ENCODE data around the gene CSDE1.
"Not testable (repeated sequence)": the region's sequence is repeated elsewhere in the genome, so short reads cannot be mapped to it uniquely, and the experiment has no call there.

The CSDE1 gene

DNA sequence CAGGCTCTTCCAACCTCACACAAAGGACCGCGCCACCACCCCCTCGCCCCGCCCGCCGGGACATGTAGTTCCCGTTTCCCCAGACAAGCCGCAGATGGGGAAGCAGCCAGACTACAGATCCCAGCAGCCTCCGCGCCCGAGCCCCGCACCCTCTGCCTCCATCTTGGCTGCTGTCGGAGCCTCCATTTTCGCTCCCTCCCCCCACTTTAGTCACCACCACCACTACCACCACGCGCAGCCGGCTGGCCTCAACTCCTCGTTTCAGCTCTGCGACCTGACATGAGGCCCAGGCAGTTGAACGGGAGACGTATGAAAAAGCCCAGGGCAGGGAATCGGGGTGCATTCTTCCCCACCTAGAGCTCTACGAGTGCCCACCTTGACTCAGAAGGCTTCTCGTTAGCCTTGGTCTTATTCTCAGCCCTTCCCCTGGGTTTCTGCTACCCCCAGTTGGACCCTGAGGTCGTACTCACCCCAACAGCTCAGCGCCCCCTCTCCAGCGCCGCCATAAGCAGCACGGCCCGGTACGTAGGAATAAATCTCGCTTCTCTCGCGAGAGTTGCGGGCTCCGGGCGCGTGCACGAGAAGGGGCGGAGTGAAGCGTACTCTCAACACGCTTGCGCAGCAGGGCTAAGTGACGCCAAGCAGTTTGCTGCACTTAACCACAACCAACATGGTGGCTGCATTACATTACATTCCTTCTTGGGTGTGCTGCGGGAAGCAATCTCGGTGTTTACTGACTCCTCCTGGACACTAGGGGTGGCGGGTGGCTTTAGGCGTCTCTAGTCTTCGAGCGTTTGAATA is at the start of gene CSDE1:
TSS of gene CSDE1 (minus strand) at position 530 of the 801 bp plus-strand sequence. CDS start 18,094 bp downstream, outside the sequence.
- DNase-seq: peak; percentile 99

DNA sequence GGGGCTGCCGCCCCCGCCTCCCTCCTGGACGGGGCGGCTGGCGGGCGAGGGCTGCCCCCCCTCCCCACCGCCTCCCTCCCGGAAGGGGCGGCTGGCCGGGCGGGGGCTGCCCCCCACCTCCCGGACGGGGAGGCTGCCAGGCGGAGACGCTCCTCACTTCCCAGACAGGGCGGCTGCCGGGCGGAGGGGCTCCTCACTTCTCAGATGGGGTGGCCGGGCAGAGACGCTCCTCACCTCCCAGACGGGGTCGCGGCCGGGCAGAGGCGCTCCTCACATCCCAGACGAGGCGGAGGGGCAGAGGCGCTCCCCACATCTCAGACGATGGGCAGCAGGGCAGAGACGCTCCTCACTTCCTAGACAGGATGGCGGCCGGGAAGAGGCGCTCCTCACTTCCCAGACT is 46.7 kb upstream of the CSDE1 start:
- DNase-seq: not testable (repeated sequence)

DNA sequence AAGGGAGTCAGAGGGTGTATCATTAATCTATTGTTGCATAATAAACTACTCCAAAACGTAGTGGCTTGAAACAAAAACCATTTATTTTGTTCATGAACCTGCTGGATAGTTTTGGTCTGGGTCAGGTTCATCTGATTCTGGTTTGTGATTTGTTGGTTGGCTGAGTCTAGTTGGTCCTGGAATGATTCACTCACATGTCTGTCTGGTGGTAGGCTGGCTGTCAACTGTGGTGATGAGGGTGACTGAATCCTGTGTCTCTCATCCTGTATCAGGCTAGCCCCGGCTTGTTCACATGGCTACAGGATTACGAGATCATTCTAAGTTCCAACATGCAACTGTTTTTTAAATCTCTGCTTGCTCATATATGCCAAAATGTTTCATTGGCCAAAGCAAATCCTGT is 45.2 kb upstream of the CSDE1 start:
- no peak for DNase-seq

DNA sequence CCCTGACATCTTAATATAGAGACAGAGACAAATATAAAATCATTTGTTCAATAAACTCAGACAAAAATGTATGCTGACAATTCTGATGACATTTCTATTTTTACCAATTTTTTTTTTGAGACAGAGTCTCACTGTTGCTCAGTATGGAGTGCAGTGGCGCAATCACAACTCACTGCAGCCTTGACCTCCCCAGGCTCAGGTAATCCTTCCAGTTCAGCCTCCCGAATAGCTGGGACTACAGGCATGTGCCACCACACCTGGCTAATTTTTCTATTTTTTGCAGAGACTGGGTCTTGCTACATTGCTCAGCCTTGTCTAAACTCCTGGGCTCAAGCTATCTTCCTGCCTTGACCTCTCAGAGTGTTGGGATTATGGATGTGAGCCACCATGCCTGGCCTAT is 36.3 kb upstream of the CSDE1 start:
- no peak for DNase-seq

DNA sequence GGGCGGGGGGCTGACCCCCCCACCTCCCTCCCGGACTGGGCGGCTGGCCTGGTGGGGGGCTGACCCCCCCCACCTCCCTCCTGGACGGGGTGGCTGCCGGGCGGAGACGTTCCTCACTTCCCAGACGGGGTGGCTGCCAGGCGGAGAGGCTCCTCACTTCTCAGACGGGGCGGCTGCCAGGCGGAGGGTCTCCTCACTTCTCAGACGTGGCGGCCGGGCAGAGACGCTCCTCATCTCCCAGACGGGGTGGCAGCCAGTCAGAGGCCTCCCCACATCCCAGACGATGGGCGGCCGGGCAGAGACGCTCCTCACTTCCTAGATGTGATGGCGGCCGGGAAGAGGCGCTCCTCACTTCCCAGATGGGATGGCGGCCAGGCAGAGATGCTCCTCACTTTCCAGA is 32.8 kb upstream of the CSDE1 start:
- DNase-seq: not testable (repeated sequence)

DNA sequence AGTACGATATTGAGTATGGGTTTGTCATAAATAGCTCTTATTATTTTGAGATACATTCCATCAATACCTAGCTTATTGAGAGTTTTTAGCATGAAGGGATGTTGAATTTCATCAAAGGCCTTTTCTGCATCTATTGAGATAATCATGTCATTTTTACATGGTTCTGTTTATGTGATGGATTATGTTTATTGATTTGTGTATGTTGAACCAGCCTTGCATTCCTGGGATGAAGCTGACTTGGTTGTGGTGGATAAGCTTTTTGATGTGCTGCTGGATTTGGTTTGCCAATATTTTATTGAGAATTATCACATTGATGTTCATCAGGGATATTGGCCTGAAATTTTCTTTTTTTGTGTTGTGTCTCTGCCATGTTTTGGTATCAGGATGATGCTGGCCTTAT is 28.7 kb upstream of the CSDE1 start:
- DNase-seq: not testable (repeated sequence)

DNA sequence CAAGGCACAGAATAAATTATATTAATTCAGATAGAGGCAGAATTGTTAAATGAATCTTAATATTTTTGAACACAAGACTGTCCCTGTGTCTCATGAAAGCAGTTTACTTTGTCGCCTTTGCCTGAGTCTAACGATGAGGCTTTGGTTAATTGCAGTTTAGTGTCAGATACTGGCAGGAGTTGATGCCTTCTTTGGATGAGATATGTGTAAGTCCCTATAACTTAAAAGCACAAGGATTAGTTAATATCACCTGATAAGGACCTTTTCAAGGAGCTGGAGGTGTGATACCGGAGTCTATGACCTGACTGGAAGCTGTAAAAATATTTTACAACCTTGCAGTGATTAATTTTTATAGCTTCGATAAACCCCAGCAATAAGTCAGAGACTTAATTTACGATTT is 24.7 kb upstream of the CSDE1 start:
- DNase-seq: no peak

DNA sequence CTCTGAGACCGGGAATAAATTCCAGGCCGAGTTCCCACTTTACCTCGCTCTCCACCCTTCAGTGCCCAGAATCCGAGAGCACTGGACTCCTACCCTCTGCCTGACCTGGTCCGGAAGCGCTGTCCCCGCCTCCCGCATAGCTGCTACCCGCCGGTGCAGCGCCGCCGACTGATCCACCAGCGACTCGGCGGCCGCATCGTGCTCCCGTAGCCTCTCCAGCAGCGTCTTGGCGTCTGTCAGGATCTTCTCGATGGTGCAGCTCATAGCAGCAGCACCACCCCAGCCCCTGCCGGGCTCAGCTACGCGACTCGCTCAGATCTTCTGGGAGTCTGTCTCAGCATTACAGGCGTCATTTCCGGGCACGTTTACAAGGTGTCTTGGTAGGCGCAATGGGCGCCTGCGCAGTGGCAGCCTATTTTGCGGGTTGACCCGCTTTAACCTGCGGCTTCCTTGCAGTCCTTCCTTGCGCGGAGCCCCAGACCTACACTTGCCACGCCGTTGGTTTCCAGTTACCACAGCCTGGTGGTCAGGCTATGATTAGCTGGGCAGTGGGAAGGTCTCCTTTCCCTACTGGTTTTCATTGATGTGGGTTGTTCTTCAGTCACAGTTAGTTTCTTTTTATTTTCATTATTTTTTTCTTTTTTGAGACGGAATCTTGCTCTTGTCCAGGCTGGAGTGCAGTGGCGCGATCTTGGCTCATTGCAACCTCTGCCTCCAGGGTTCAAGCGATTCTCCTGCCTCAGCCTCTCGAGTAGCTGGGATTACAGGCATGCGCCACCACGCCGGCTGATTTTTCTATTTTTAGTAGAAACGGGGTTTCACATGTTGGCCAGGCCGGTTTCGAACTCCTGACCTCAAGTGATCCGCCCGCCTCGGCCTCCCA is 22.8 kb upstream of the CSDE1 start, which contains the start of gene SIKE1:
TSS of gene SIKE1 (minus strand) at position 342 of the 883 bp plus-strand sequence. CDS start at position 264, 78 bp downstream.
- peak; percentile 95 for DNase-seq

DNA sequence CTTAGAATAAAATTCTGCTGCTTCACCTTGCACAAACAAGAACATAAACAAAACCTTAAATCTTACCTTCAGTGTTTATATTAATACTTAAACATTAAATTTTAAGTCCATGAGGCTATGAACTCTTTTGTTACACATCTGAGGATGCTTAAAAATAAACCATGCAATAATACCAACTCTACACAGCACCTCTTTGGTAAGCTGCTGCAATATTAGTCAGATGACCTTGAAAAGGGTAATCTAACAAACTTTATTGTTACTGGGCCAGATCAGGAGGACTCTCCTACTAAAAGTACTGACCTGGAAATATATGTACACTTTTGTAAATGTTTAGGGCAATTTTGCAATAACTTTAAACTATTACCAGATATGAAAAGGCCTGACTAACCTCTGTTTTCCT is 21.9 kb upstream of the CSDE1 start:
- no peak for DNase-seq

DNA sequence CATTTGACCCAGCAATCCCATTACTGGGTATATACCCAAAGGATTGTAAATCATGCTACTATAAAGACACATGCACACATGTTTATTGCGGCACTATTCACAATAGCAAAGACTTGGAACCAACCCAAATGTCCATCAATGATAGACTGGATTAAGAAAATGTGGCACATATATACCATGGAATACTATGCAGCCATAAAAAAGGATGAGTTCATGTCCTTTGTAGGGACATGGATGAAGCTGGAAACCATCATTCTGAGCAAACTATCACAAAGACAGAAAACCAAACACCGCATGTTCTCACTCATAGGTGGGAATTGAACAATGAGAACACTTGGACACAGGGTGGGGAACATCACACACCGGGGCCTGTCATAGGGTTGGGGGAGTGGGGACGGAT is 18.9 kb upstream of the CSDE1 start:
- DNase-seq: not testable (repeated sequence)

DNA sequence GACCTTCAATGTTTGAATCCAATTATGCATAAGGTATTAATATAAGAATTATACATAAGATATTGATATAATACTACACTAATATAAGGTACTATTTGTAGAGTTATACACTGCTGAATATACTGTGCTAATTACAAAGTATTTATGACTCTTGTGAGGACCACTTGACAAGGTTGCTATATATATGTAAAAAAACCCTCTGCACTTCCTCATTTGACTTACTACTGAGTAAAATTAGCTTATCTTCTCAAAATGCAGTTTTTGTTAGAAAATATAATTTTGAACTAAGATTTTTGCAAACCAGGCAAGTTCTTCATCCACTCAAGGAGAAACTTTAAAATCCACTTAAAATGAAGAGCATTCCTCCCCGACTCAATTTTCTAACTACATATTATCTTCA is 14.2 kb upstream of the CSDE1 start:
- DNase-seq: no peak

DNA sequence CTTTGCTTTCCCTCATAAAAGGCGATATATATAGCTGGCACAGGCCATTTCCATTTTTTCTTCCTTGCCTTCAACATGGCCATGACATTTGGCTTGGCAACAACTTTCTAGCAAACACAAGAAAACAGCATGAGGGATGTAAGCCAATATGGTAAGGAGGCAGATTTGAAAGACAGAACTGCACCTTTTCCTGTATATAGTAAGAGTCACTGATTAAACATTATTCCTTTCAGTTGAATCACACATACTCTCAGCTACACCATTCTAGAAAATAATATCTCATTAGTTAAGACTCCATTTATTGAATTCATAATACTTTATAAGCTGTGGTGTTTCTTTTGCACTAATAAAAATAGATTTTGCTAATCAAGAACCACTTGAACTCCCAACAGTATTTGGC is 13.2 kb upstream of the CSDE1 start:
- no peak for DNase-seq

DNA sequence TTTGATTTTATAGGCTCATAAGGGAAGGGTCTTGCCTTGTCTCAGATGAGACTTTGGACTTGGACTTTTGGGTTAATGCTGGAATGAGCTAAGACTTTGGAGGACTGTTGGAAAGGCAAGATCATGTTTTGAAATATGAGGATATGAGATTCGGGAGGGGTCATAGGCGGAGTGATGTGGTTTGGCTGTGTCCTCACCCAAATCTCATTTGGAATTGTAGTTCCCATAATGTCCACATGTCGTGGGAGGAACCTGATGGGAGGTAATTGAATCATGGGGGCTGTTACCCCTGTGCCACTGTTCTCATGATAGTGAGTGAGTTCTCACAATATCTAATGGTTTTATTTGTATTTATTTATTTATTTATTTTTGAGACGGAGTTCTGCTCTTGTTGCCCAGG is 6.9 kb upstream of the CSDE1 start:
- no peak for DNase-seq

DNA sequence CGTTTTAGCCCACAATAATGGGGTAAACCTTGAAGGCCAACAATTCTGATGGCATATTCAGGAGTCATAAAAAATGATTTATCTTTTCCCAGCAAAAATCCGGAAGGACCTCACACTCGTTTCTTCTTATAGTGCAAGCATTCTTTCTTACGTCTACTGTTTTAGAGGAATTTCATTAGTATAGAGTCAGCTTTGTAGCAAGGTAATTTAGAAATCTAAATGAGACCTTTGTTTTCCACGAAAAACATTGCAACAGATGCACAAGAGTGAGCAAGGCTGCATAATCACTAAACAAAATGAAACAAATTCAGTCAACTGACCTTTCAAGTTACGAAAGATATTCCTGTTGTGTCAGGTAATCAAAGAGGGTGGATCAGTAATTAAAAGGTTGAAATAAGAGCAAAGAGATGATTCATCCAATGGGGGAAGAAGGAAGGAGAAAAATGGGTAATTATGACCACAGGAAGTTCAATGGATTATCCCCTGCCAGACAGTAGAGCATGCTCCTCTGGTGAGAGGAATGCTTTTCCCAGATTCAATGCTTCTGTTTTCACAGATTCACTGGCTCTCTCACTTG is 560 bp upstream of the CSDE1 start:
- DNase-seq: peak; percentile 38

DNA sequence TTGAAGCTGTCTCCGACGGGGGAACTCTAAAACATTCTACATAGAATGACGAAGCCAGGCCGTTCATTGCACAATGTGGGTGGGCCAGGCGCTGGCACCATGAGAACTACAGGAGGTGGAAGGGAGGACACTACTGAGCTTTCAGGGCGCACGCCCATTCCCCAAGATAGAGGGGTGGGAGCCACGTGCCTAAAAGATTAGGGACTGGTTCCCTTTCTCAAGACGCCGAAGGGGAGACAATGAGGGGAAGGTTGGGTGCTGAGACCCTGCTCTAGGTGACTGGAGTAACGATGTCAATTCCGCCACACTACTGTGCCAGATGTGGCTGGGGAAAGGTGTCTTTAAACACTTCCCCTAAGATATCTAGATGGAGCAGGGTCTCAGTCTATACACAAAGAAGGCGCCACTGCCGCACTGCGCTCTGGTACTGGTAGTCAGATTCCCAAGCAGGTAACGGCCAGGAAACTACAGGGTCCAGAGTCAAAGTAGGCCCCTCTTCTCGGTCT is 782 bp downstream of the CSDE1 start:
- peak; percentile 31 for DNase-seq

DNA sequence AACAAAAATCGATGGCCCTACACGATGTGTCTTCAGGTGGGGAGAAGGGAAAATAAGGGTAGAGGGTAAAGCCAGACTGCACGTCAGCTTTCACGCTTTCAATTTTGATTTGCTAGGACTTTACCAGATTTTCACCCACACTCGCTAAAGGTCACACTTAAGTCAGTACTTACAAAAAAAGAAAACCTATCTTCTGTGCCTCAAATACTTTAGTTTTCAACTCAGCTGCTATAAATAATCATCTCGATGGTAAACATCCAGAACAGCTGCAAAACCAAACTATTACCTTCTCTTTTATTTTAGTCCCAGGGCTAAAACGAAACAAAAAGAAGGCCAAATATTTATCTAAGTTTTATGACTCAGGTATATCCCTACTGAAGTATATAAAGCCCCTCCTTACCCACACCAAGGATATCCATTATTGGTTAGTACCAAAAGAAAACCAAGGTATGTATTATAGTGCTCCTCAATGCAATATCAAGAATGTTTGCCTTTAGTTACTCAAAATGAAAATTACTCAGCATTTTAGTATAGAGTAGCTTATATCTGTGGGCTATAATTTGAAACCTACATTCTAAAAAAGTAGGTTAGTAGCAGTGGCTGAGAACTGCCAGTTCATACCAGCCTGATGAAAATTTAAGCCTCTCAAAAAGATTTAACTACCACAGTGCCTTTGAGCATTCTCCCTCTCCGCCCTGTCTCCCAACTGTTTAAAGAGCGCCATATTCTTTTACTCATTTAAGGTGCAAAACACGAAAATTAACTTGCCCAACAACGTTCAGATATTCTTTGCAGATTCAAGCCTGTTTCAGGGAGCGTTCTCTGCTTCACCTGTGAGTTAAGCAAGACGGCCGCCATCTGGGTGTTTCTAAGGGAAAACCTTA is 1.5 kb downstream of the CSDE1 start:
- no peak for DNase-seq

DNA sequence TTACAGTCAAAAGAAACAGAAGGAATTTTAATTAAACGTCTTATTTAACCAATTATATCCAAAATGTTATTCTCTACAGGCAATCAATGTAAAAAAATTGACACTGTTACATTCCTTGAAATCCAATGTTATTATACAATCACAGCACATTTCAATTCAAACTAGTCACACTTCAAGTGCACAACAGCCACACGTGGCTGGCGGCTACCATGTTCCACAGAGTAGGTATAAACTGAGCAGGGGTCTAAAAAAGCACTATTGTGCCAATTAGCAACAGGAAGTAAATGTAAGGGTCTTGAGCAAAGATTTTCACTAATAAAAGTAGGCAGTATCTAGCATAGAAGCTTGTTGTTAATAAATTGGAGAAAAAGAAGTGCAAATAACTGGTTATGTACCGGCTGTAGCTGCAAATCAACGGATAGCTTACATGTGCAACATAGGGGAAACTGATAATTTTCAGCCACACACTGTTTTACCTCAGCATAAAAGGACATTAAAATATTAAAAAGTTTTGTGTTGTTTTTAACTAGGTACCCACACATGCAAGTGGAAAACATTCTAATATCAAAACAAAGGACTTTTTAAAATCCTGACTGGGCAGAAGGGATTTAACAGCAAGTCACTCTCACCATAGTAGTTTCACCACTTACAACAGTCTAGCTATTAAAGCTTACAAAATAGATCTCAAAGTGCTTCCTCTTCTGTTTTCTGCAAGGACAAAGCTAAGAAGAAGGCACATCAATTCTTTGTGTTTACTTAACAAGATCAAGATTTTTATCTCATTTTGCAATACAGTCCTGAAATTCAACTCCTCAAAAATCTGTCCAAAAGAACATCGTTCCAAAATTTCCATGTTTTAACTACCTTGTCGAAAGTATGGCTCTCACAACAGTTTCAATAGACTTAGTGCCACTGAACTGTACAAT is 2.5 kb downstream of the CSDE1 start:
- peak; percentile 19 for DNase-seq

DNA sequence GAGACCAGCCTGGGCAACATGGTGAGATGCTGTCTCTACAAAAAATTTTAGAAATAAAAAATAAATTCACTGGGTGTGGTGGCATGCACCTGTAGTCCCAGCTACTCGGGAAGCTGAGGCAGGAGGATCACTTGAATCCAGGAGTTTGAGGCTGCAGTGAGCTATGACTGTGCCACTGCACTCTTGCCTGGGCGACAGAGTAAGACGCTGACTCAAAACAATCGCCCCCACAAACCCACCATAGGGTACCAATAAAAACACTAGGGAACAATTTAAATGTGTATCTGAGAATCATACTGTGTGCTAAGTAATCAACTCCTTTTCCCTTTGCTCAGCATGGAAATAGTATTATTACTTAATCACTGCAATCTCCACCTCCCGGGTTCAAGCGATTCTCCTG is 4.1 kb downstream of the CSDE1 start:
- not testable (repeated sequence) for DNase-seq

DNA sequence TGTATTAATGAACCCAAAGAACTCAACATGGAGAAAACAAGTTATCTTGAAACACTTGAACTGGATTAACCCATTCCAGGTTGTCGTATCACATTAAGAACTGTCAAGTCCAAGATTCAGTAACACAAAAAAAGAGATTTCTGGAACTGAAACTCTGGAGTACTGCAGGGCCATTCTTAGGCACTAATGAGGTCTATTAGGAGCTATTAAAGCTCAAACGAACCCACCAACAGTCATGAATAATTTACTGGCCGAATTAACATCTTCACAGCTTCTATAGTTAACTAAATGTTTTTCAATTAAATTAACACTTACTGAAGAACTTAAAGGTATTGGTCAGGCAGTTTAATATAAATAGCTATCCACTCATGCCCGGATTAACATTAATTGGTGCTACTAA is 4.6 kb downstream of the CSDE1 start:
- DNase-seq: no peak

DNA sequence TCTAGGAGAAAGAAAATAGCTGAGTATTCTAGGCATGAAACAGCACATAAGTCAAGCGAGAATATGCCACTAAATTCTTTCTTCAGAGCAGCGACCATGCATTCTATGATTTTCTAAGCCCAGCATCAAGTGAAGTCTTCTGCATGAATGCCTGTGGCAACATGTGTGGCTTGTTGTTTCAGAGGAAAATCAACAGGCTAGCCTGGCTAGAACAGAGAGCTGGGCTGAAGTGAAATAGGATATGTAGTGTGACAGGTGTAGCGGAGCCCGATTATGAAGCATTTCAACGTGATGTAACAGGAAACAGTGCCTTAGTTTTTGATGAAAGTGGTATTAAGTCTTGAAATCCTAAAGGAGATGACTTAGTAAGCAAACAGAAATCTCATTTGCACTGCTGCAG is 7.0 kb downstream of the CSDE1 start:
- no peak for DNase-seq

DNA sequence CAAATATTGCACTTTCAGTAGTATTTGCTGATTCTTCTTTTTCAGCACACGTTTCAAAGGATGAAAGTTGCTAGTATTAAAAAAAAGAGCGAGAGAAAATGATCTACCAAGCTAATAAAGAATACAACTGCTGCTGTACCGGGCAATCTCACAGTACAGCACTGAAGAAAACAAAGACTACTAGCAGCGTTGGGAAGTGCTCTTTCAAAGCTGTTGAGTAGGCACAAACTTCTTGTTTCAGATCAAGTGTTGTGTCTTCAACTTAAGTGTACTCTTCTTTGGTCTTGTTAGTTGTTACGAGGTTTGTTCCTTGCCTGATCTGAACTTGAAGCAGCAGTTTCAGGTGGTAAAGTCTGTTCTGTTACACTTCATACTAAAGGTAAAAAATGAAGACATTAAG is 7.9 kb downstream of the CSDE1 start:
- DNase-seq: no peak

Measured in fibroblast of upper back skin (primary cell).